ENCODE measurements around the gene GSE1.

GSE1 gene

GRCh38 chr16:85637061-85637807, 24.1 kb downstream of the GSE1 start:
- no peak for DNase-seq (ENCODE audit: low read depth, low spot score)
- Histone ChIP-seq H3K27ac (ENCODE audit: low read length) (no peak overlapping the region), H3K4me1 (ENCODE audit: control insufficient read depth, insufficient read depth, low read length) (peaks cover 2% of the 10 kb centered on the region; the same call in 1 of the 2 replicates), H3K9me3 (ENCODE audit: control insufficient read depth, insufficient read depth, low read length) (no peaks in the 10 kb centered on the region), H3K4me3 (ENCODE audit: low read length) (no peak overlapping the region), H3K36me3 (ENCODE audit: control insufficient read depth, insufficient read depth, low read length) (peaks cover 15% of the 10 kb centered on the region), H3K27me3 (ENCODE audit: control insufficient read depth, insufficient read depth, low read length) (no peaks in the 10 kb centered on the region)
- no CpG with 5 or more reads among the region's 36 CpGs for WGBS (ENCODE audit: insufficient coverage, insufficient read length)

- peaks cover 2% of the 10 kb centered on the region; the same call in 1 of the 2 replicates for H3K4me1 ChIP-seq (ENCODE audit: control insufficient read depth, insufficient read depth, low read length)
- WGBS (ENCODE audit: insufficient coverage, insufficient read length), result no CpG with 5 or more reads among the region's 37 CpGs
Measured at GRCh38 chr16:85637808-85638647, 24.9 kb downstream of the GSE1 start.

GRCh38 chr16:85638695-85639409, 25.7 kb downstream of the GSE1 start:
- no peak for DNase-seq (ENCODE audit: low read depth, low spot score)
- no peak overlapping the region for H3K27ac ChIP-seq (ENCODE audit: low read length)
- H3K36me3 ChIP-seq (ENCODE audit: control insufficient read depth, insufficient read depth, low read length), result peaks cover 14% of the 10 kb centered on the region
- WGBS (ENCODE audit: insufficient coverage, insufficient read length), result no CpG with 5 or more reads among the region's 26 CpGs
- no peaks in the 10 kb centered on the region for H3K9me3 ChIP-seq (ENCODE audit: control insufficient read depth, insufficient read depth, low read length)
- peaks cover 2% of the 10 kb centered on the region; the same call in 1 of the 2 replicates for H3K4me1 ChIP-seq (ENCODE audit: control insufficient read depth, insufficient read depth, low read length)
- H3K4me3 ChIP-seq (ENCODE audit: low read length), result no peak overlapping the region
- H3K27me3 ChIP-seq (ENCODE audit: control insufficient read depth, insufficient read depth, low read length), result no peaks in the 10 kb centered on the region

More at GRCh38 chr16:85637808-85638647, 24.9 kb downstream of the GSE1 start:
- H3K9me3 ChIP-seq (ENCODE audit: control insufficient read depth, insufficient read depth, low read length), result no peaks in the 10 kb centered on the region
- no peaks in the 10 kb centered on the region for H3K27me3 ChIP-seq (ENCODE audit: control insufficient read depth, insufficient read depth, low read length)
- no peak overlapping the region for H3K4me3 ChIP-seq (ENCODE audit: low read length)
- H3K27ac ChIP-seq (ENCODE audit: low read length), result no peak overlapping the region
- peaks cover 15% of the 10 kb centered on the region for H3K36me3 ChIP-seq (ENCODE audit: control insufficient read depth, insufficient read depth, low read length)
- no peak for DNase-seq (ENCODE audit: low read depth, low spot score)

GRCh38 chr16:85639529-85640253, 26.6 kb downstream of the GSE1 start:
- Histone ChIP-seq H3K9me3 (ENCODE audit: control insufficient read depth, insufficient read depth, low read length) (no peaks in the 10 kb centered on the region), H3K4me1 (ENCODE audit: control insufficient read depth, insufficient read depth, low read length) (peaks cover 2% of the 10 kb centered on the region; the same call in 1 of the 2 replicates), H3K27me3 (ENCODE audit: control insufficient read depth, insufficient read depth, low read length) (no peaks in the 10 kb centered on the region), H3K36me3 (ENCODE audit: control insufficient read depth, insufficient read depth, low read length) (peaks cover 8% of the 10 kb centered on the region), H3K4me3 (ENCODE audit: low read length) (no peak overlapping the region), H3K27ac (ENCODE audit: low read length) (no peak overlapping the region)
- DNase-seq (ENCODE audit: low read depth, low spot score), result no peak
- no CpG with 5 or more reads among the region's 35 CpGs for WGBS (ENCODE audit: insufficient coverage, insufficient read length)

GRCh38 chr16:85640254-85640558, 27.1 kb downstream of the GSE1 start:
- H3K27me3 ChIP-seq (ENCODE audit: control insufficient read depth, insufficient read depth, low read length), result no peaks in the 10 kb centered on the region
- no peak overlapping the region for H3K4me3 ChIP-seq (ENCODE audit: low read length)
- H3K36me3 ChIP-seq (ENCODE audit: control insufficient read depth, insufficient read depth, low read length), result peaks cover 8% of the 10 kb centered on the region
- peaks cover 2% of the 10 kb centered on the region; the same call in 1 of the 2 replicates for H3K4me1 ChIP-seq (ENCODE audit: control insufficient read depth, insufficient read depth, low read length)
- no CpG with 5 or more reads among the region's 13 CpGs for WGBS (ENCODE audit: insufficient coverage, insufficient read length)
- no peak overlapping the region for H3K27ac ChIP-seq (ENCODE audit: low read length)
- H3K9me3 ChIP-seq (ENCODE audit: control insufficient read depth, insufficient read depth, low read length), result no peaks in the 10 kb centered on the region
- no peak for DNase-seq (ENCODE audit: low read depth, low spot score)

- Histone ChIP-seq H3K27me3 (ENCODE audit: control insufficient read depth, insufficient read depth, low read length) (no peaks in the 10 kb centered on the region), H3K9me3 (ENCODE audit: control insufficient read depth, insufficient read depth, low read length) (no peaks in the 10 kb centered on the region), H3K27ac (ENCODE audit: low read length) (no peak overlapping the region), H3K4me1 (ENCODE audit: control insufficient read depth, insufficient read depth, low read length) (peaks cover 2% of the 10 kb centered on the region; the same call in 1 of the 2 replicates), H3K4me3 (ENCODE audit: low read length) (no peak overlapping the region), H3K36me3 (ENCODE audit: control insufficient read depth, insufficient read depth, low read length) (peaks cover 8% of the 10 kb centered on the region)
- no peak for DNase-seq (ENCODE audit: low read depth, low spot score)
- WGBS (ENCODE audit: insufficient coverage, insufficient read length), result no CpG with 5 or more reads among the region's 31 CpGs
Measured at GRCh38 chr16:85640585-85640984, 27.5 kb downstream of the GSE1 start.

- WGBS (ENCODE audit: insufficient coverage, insufficient read length), result no CpG with 5 or more reads among the region's 24 CpGs
Measured at GRCh38 chr16:85641305-85641704, 28.2 kb downstream of the GSE1 start.

GRCh38 chr16:85641776-85642176, 28.7 kb downstream of the GSE1 start:
- no peak for DNase-seq (ENCODE audit: low read depth, low spot score)
- Histone ChIP-seq H3K4me3 (ENCODE audit: low read length) (no peak overlapping the region), H3K4me1 (ENCODE audit: control insufficient read depth, insufficient read depth, low read length) (peaks cover 2% of the 10 kb centered on the region; the same call in 1 of the 2 replicates), H3K27me3 (ENCODE audit: control insufficient read depth, insufficient read depth, low read length) (no peaks in the 10 kb centered on the region), H3K36me3 (ENCODE audit: control insufficient read depth, insufficient read depth, low read length) (peaks cover 8% of the 10 kb centered on the region), H3K9me3 (ENCODE audit: control insufficient read depth, insufficient read depth, low read length) (no peaks in the 10 kb centered on the region), H3K27ac (ENCODE audit: low read length) (no peak overlapping the region)
- no CpG with 5 or more reads among the region's 12 CpGs for WGBS (ENCODE audit: insufficient coverage, insufficient read length)

More at GRCh38 chr16:85641305-85641704, 28.2 kb downstream of the GSE1 start:
- peaks cover 2% of the 10 kb centered on the region; the same call in 1 of the 2 replicates for H3K4me1 ChIP-seq (ENCODE audit: control insufficient read depth, insufficient read depth, low read length)
- no peak overlapping the region for H3K4me3 ChIP-seq (ENCODE audit: low read length)
- no peak overlapping the region for H3K27ac ChIP-seq (ENCODE audit: low read length)
- no peaks in the 10 kb centered on the region for H3K9me3 ChIP-seq (ENCODE audit: control insufficient read depth, insufficient read depth, low read length)
- DNase-seq (ENCODE audit: low read depth, low spot score), result no peak
- no peaks in the 10 kb centered on the region for H3K27me3 ChIP-seq (ENCODE audit: control insufficient read depth, insufficient read depth, low read length)
- H3K36me3 ChIP-seq (ENCODE audit: control insufficient read depth, insufficient read depth, low read length), result peaks cover 8% of the 10 kb centered on the region

GRCh38 chr16:85642762-85643358, 29.7 kb downstream of the GSE1 start:
- peaks cover 2% of the 10 kb centered on the region; the same call in 1 of the 2 replicates for H3K4me1 ChIP-seq (ENCODE audit: control insufficient read depth, insufficient read depth, low read length)
- peaks cover 5% of the 10 kb centered on the region; the same call in 1 of the 2 replicates for H3K36me3 ChIP-seq (ENCODE audit: control insufficient read depth, insufficient read depth, low read length)
- no CpG with 5 or more reads among the region's 32 CpGs for WGBS (ENCODE audit: insufficient coverage, insufficient read length)

More at GRCh38 chr16:85642762-85643358, 29.7 kb downstream of the GSE1 start:
- Histone ChIP-seq H3K27me3 (ENCODE audit: control insufficient read depth, insufficient read depth, low read length) (no peaks in the 10 kb centered on the region), H3K9me3 (ENCODE audit: control insufficient read depth, insufficient read depth, low read length) (no peaks in the 10 kb centered on the region), H3K27ac (ENCODE audit: low read length) (no peak overlapping the region), H3K4me3 (ENCODE audit: low read length) (no peak overlapping the region)
- no peak for DNase-seq (ENCODE audit: low read depth, low spot score)
